GM12878 (cell line): ENCODE data around the gene SEC24D. TPM values are rescaled to one million over a fixed set of nuclear protein-coding genes. Genes with fewer than 3 reads are reported as not detected.

ENCODE experiments used
- ATAC-seq: fragments of 200-7000 bp; cut with Tn5 transposase; 3 replicates; pipeline ENCODE4 v1.9.1; 2020; ENCODE audit warnings: mild to moderate bottlenecking, moderate library complexity
- BruUV-seq: library from RNA; stranded (reverse); fragments of 400-500 nt; replicated peaks from 2 replicates; lab custom pipeline; 2021; lab: Mats Ljungman, UMichigan
- CTCF ChIA-PET: fragments of 300-600 bp; sonication (Branson Sonifier 250); formaldehyde crosslinking; extraction: SDS; loops from one replicate; lab custom pipeline; 2021; ENCODE audit warnings: inconsistent platforms; lab: Yijun Ruan, JAX
- POLR2A ChIA-PET: fragments of 350-600 bp; formaldehyde crosslinking; extraction: SDS; loops from one replicate; lab custom pipeline; 2021; ENCODE audit warnings: inconsistent platforms; lab: Charles Lee
- RAD21 ChIA-PET: fragments of 300-600 bp; sonication (Branson Sonifier 250); formaldehyde crosslinking; loops from one replicate; lab custom pipeline; 2023; ENCODE audit warnings: antibody characterized with exemption; ENCODE audit not compliant: unreplicated experiment; lab: Charles Lee
- SMC1A ChIA-PET: fragments of 300-600 bp; sonication (Branson Sonifier 250); formaldehyde crosslinking; loops from one replicate; lab custom pipeline; 2023; ENCODE audit not compliant: unreplicated experiment, uncharacterized antibody; lab: Charles Lee
- DNase-seq: peaks from one replicate; pipeline ENCODE4 v3.0.0-alpha.2; 2011; ENCODE audit warnings: low read depth, low spot score
- FAIRE-seq: peaks from 3 replicates; lab custom pipeline; 2011; peaks lifted over from hg19 to GRCh38; lab: Jason Lieb, UNC
- H2AFZ ChIP-seq: 2 replicates; pipeline ENCODE4 v1.6.0; 2011; ENCODE audit warnings: low read depth, low read length, control low read depth; ENCODE audit not compliant: control insufficient read depth
- H3K27ac ChIP-seq: 2 replicates; pipeline ENCODE4 v1.5.1; 2011; ENCODE audit warnings: control low read depth; ENCODE audit not compliant: control insufficient read depth, insufficient read depth
- H3K27me3 ChIP-seq, 2 experiments: replicated peaks in 1 of 2; 2 replicates each; pipeline versions ENCODE4 v1.6.0 to v1.6.1; 2011; ENCODE audit warnings: low read length in 1 of 2; ENCODE audit not compliant: control insufficient read depth in 2 of 2, insufficient read depth in 2 of 2
- H3K36me3 ChIP-seq, 2 experiments: 2 replicates each; pipeline ENCODE4 v1.5.1; 2011; ENCODE audit warnings: low read length in 1 of 2; ENCODE audit not compliant: control insufficient read depth in 2 of 2, insufficient read depth in 2 of 2
- H3K4me1 ChIP-seq: 2 replicates; pipeline ENCODE4 v1.6.1; 2011; ENCODE audit warnings: mild to moderate bottlenecking, low read length, moderate library complexity, mixed read lengths; ENCODE audit not compliant: control insufficient read depth, insufficient read depth
- H3K4me2 ChIP-seq: 2 replicates; pipeline ENCODE4 v1.6.0; 2011; ENCODE audit warnings: control low read depth; ENCODE audit not compliant: control insufficient read depth, insufficient read depth
- H3K4me3 ChIP-seq: fragments of 200-600 bp; sonication (generic); 2 replicates; pipeline ENCODE4 v1.5.1; 2016
- H3K79me2 ChIP-seq: 2 replicates; pipeline ENCODE4 v1.6.0; 2011; ENCODE audit warnings: low read length; ENCODE audit not compliant: control insufficient read depth, insufficient read depth
- H3K9ac ChIP-seq: 2 replicates; pipeline ENCODE4 v1.8.0; 2011; ENCODE audit warnings: low read length, control low read depth, mixed read lengths; ENCODE audit not compliant: control insufficient read depth, insufficient read depth
- H3K9me3 ChIP-seq: replicated peaks from 3 replicates; pipeline ENCODE4 v1.5.1; 2011; ENCODE audit warnings: mild to moderate bottlenecking, low read length; ENCODE audit not compliant: control insufficient read depth, insufficient read depth
- H4K20me1 ChIP-seq: 2 replicates; pipeline ENCODE4 v1.6.0; 2011; ENCODE audit not compliant: control insufficient read depth, insufficient read depth
- ASH2L ChIP-seq: fragments of 300-600, 200-600 bp; sonication (generic); IDR thresholded peaks from 2 replicates; pipeline ENCODE4 v1.6.1; 2017; ENCODE audit warnings: low read depth, mild to moderate bottlenecking, borderline replicate concordance
- ATF7 ChIP-seq: fragments of 450-650 bp; IDR thresholded peaks from 2 replicates; pipeline ENCODE4 v1.6.1; 2016; ENCODE audit warnings: low read depth, mild to moderate bottlenecking
- BACH1 ChIP-seq: fragments of 450-650 bp; IDR thresholded peaks from 2 replicates; pipeline ENCODE4 v1.6.1; 2017; ENCODE audit warnings: mild to moderate bottlenecking, borderline replicate concordance
- MEF2A ChIP-seq: IDR thresholded peaks from 2 replicates; pipeline ENCODE4 v1.6.1; 2011; ENCODE audit warnings: low read depth, mild to moderate bottlenecking, low read length, moderate library complexity; ENCODE audit not compliant: insufficient read depth
- MEF2B ChIP-seq: fragments of 450-650 bp; IDR thresholded peaks from 2 replicates; pipeline ENCODE4 v1.6.1; 2018; ENCODE audit warnings: mild to moderate bottlenecking, moderate library complexity; ENCODE audit not compliant: partially characterized antibody, poor library complexity, severe bottlenecking
- MTA2 ChIP-seq: fragments of 450-650 bp; IDR thresholded peaks from 2 replicates; pipeline ENCODE4 v1.6.1; 2016; ENCODE audit warnings: low read depth, mild to moderate bottlenecking, moderate library complexity
- NFIC ChIP-seq: IDR thresholded peaks from 2 replicates; pipeline ENCODE4 v1.6.1; 2012; ENCODE audit warnings: low read depth, mild to moderate bottlenecking, inconsistent platforms, low read length, moderate library complexity
- POLR2A ChIP-seq: IDR thresholded peaks from 2 replicates; pipeline ENCODE4 v1.6.1; 2011; ENCODE audit warnings: low read depth, mild to moderate bottlenecking, low read length
- POU2F2 ChIP-seq: IDR thresholded peaks from 3 replicates; pipeline ENCODE4 v1.6.1; 2011; ENCODE audit warnings: low read depth, mild to moderate bottlenecking, low read length, borderline replicate concordance
- RBBP5 ChIP-seq: fragments of 200-600 bp; sonication (generic); conservative IDR thresholded peaks from 2 replicates; pipeline ENCODE4 v1.6.1; 2016
- RUNX3 ChIP-seq: IDR thresholded peaks from 2 replicates; pipeline ENCODE4 v1.6.1; 2012; ENCODE audit warnings: low read length, inconsistent platforms
- SIX5 ChIP-seq: IDR thresholded peaks from 2 replicates; pipeline ENCODE4 v1.6.1; 2011; ENCODE audit warnings: mild to moderate bottlenecking, low read depth, low read length, moderate library complexity; ENCODE audit not compliant: severe bottlenecking
- SKIL ChIP-seq: fragments of 450-650 bp; IDR thresholded peaks from 2 replicates; pipeline ENCODE4 v1.6.1; 2017; ENCODE audit warnings: mild to moderate bottlenecking, low read depth, inconsistent platforms; ENCODE audit not compliant: poor library complexity, severe bottlenecking
- SP1 ChIP-seq: IDR thresholded peaks from one replicate; pipeline ENCODE4 v1.6.1; 2011; ENCODE audit warnings: low read depth, low read length
- SREBF2 ChIP-seq: IDR thresholded peaks from 2 replicates; pipeline ENCODE4 v1.6.1; 2012; ENCODE audit warnings: mild to moderate bottlenecking, low read length
- STAT3 ChIP-seq: IDR thresholded peaks from 2 replicates; pipeline ENCODE4 v1.6.1; 2011; ENCODE audit warnings: low read depth, low read length, improper control_type of control experiment
- WGBS: methylation state at CpG from one replicate; pipeline ENCODE4 v1.1.6; 2016; ENCODE audit warnings: low lambda C conversion rate; ENCODE audit not compliant: insufficient replicate concordance, insufficient coverage; ENCODE audit errors: missing lambda C conversion rate; 5-methylcytosine and 5-hydroxymethylcytosine counted together
- in situ Hi-C: fragments of 300-500 bp; cut with MboI; formaldehyde crosslinking; loops from 9 replicates; pipeline ENCODE4 v1.14.3; 2018; ENCODE audit warnings: mixed read lengths
- intact Hi-C: fragments of 100-400 bp; cut with micrococcal nuclease; formaldehyde crosslinking; loops from one replicate; pipeline ENCODE4 v1.14.2; 2022; ENCODE audit not compliant: unreplicated experiment
- polyA plus RNA-seq, 11 experiments: library from polyadenylated mRNA; depleted of rRNA in 4 of 11; unstranded in 6 of 11; stranded (reverse) in 5 of 11; fragments of >200 nt; fragmentation: Nextera tagmentation in 4 of 11; fragmentation: Illumina TruSeq in 1 of 11; extraction: Ambion mirVana in 4 of 11; extraction: Trizol in 1 of 11; gene quantifications; 1 replicate in 1 of 11; 2 replicates in 10 of 11; pipeline versions ENCODE4 v1.2.1 to v1.2.3, GENCODE V29; 2011 to 2016; ENCODE audit warnings: inconsistent platforms in 2 of 11, missing spikeins in 2 of 11, low read depth in 1 of 11
- total RNA-seq, 4 experiments: library from RNA; depleted of rRNA in 3 of 4; stranded (reverse); fragments of >200 nt in 3 of 4; fragmentation: Illumina TruSeq in 1 of 4; extraction: Trizol in 1 of 4; gene quantifications; 2 replicates each; pipeline versions ENCODE4 v1.2.1 to v1.2.3, GENCODE V29; 2013 to 2021

SEC24D gene
- total and polyA plus RNA-seq, 10 of the 15 experiments (the other 5 are each of a cell fraction or from before 2014, with no cell fraction given) = 12.8 to 61.9 (median 25.6) TPM

GRCh38 chr4:118762155-118762554 is 73.8 kb downstream of the SEC24D start:
- POLR2A ChIA-PET = no interaction called here
- intact Hi-C loops (no loop called here), in situ Hi-C loops (loop anchor here (10.0 kb wide), 2 partner anchors 57 to 533 kb away; no protein-coding TSS in a partner anchor)
- Histone ChIP-seq H4K20me1 (no peaks in the 10 kb centered on the region), H3K9me3 (no peaks in the 10 kb centered on the region), H3K79me2 (peaks cover 2% of the 10 kb centered on the region; the same call in 1 of the 2 replicates), H3K4me1 (peaks cover 13% of the 10 kb centered on the region), H3K36me3 (peaks cover 2 to 27% of the 10 kb centered on the region in 2 experiments), H3K9ac (no peak overlapping the region), H3K4me3 (no peak overlapping the region), H3K4me2 (no peak overlapping the region), H3K27ac (no peak overlapping the region), H3K27me3 (no peaks in the 10 kb centered on the region), H2AFZ (no peak overlapping the region)
- no peak for ATAC-seq
- SMC1A ChIA-PET = interaction anchor here (0.9 to 1.0 kb wide), 2 partner anchors 15 to 25 kb away, joined by 3 read pairs; no protein-coding TSS in a partner anchor
- no TSS peak for BruUV-seq
- no peak for DNase-seq
- TF ChIP-seq ATF7 = no peak
- no peak for TF ChIP-seq BACH1
- CTCF ChIA-PET = interaction anchor here (0.9 to 1.2 kb wide), 2 partner anchors 10 to 121 kb away, joined by 3 to 5 read pairs; no protein-coding TSS in a partner anchor
- WGBS = 100% methylated on average over 5 of the region's 5 CpGs
- FAIRE-seq = no peak
- RAD21 ChIA-PET = no interaction called here

GRCh38 chr4:118761397-118762016 is 74.4 kb downstream of the SEC24D start:
- Histone ChIP-seq H3K27ac (no peak overlapping the region), H3K4me1 (peaks cover 13% of the 10 kb centered on the region), H2AFZ (no peak overlapping the region), H3K4me2 (0 out of 2 replicates have a peak overlapping the region, but pooled peaks have one; percentile 8), H3K4me3 (no peak overlapping the region), H3K9me3 (no peaks in the 10 kb centered on the region), H3K9ac (no peak overlapping the region), H3K27me3 (no peaks in the 10 kb centered on the region), H4K20me1 (no peaks in the 10 kb centered on the region), H3K79me2 (peaks cover 2% of the 10 kb centered on the region; the same call in 1 of the 2 replicates), H3K36me3 (peaks cover 1 to 27% of the 10 kb centered on the region in 2 experiments)
- 91% methylated on average over 2 of the region's 2 CpGs for WGBS
- TF ChIP-seq SP1 (no peak), NFIC (no peak), MEF2A (no peak), SREBF2 (no peak), SIX5 (no peak), RUNX3 (no peak), STAT3 (no peak), RBBP5 (no peak), POU2F2 (no peak), ASH2L (no peak), MTA2 (no peak), SKIL (no peak), ATF7 (no peak), POLR2A (no peak), MEF2B (no peak)
- DNase-seq = no peak
- ChIA-PET CTCF (interaction anchor here (1.2 kb wide), 1 partner anchor 10 kb away, joined by 5 read pairs; no protein-coding TSS in a partner anchor), SMC1A (interaction anchor here (0.9 to 1.0 kb wide), 2 partner anchors 15 to 24 kb away, joined by 3 read pairs; no protein-coding TSS in a partner anchor), POLR2A (no interaction called here), RAD21 (no interaction called here)
- in situ Hi-C loops = loop anchor here (10.0 kb wide), 2 partner anchors 57 to 533 kb away; no protein-coding TSS in a partner anchor
- ATAC-seq = no peak
- BruUV-seq = no TSS peak
- FAIRE-seq = no peak
- intact Hi-C loops = no loop called here
